Measurements from ENCODE around the gene FAM53A.

DNA sequence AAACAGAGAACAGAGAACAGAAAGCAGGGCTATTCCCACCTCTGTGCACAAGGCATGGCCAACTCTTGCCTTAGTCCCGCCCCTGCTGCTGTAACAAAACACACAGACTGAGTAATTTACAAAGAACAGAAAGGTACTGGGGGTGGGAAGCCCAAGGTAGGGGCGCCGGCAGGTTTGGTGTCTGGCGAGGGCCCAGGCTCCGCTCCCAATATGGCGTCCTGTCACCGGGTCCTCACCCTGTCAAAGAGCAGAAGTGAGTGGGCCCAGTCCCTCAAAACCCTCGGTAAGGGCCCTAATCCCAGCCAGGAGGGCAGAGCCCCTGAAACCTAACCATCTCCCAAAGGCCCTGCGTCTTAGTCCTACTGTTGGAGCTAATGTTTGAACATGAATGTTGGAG, 71.0 kb downstream of the FAM53A start:
- TF ChIP-seq CTCF (conservative IDR thresholded peaks at IDR 0.05; ENCODE audit: low read length) (no peak), EZH2phosphoT487 (IDR thresholded peaks at IDR 0.05; ENCODE audit: borderline replicate concordance, low read depth, low read length) (no peak)
